Panc1 (cell line): ENCODE results near the gene VPS13A. TPM values are rescaled to one million over a fixed set of nuclear protein-coding genes. Genes with fewer than 3 reads are reported as not detected.

ENCODE experiments used
- ATAC-seq: fragments of 200-7000 bp; cut with Tn5 transposase; 2 replicates; pipeline ENCODE4 v1.9.1; 2020; ENCODE audit warnings: mild to moderate bottlenecking, moderate library complexity
- BruUV-seq: library from RNA; stranded (reverse); fragments of 400-500 nt; replicated peaks from 2 replicates; lab custom pipeline; 2021; lab: Mats Ljungman, UMichigan
- CTCF ChIA-PET: fragments of 300-600 bp; sonication (Branson Sonifier 250); formaldehyde crosslinking; loops from one replicate; lab custom pipeline; 2022; ENCODE audit warnings: antibody characterized with exemption; lab: Charles Lee
- POLR2A ChIA-PET: fragments of 300-600 bp; sonication (Branson Sonifier 250); formaldehyde crosslinking; loops from one replicate; lab custom pipeline; 2022; ENCODE audit warnings: antibody characterized with exemption; lab: Charles Lee
- DNase-seq: peaks from one replicate; pipeline ENCODE4 v3.0.0-alpha.2; 2010; ENCODE audit warnings: low read depth, low spot score
- H3K27ac ChIP-seq: 2 replicates; pipeline ENCODE4 v1.5.1; 2011; ENCODE audit warnings: mild to moderate bottlenecking, low read length, inconsistent platforms
- H3K27me3 ChIP-seq: fragments of 200-500 bp; sonication (Bioruptor generic); 2 replicates; pipeline ENCODE4 v1.6.0; 2014; ENCODE audit warnings: low read length, inconsistent platforms; ENCODE audit not compliant: control insufficient read depth, insufficient read depth
- H3K36me3 ChIP-seq: fragments of 200-500 bp; sonication (Bioruptor generic); 2 replicates; pipeline ENCODE4 v1.5.1; 2014; ENCODE audit warnings: inconsistent platforms, mild to moderate bottlenecking, low read length, moderate library complexity; ENCODE audit not compliant: control insufficient read depth, insufficient read depth
- H3K4me1 ChIP-seq: 2 replicates; pipeline ENCODE4 v1.5.1; 2011; ENCODE audit warnings: inconsistent platforms, mild to moderate bottlenecking, low read length, moderate library complexity; ENCODE audit not compliant: control insufficient read depth, insufficient read depth
- H3K4me3 ChIP-seq, 2 experiments: 2 replicates each; pipeline ENCODE4 v1.5.1; 2011 to 2012; ENCODE audit warnings: low read depth in 2 of 2, low read length in 2 of 2, mild to moderate bottlenecking in 2 of 2, inconsistent platforms in 1 of 2, moderate library complexity in 1 of 2
- H3K9me3 ChIP-seq: fragments of 200-500 bp; sonication (Bioruptor generic); 2 replicates; pipeline ENCODE4 v1.5.1; 2014; ENCODE audit warnings: low read depth, mild to moderate bottlenecking, inconsistent platforms, low read length, moderate library complexity; ENCODE audit not compliant: control insufficient read depth, insufficient read depth
- POLR2AphosphoS5 ChIP-seq: IDR thresholded peaks from 2 replicates; pipeline ENCODE4 v1.6.1; 2012; ENCODE audit warnings: mild to moderate bottlenecking, low read depth, low read length, moderate library complexity
- SIN3A ChIP-seq: IDR thresholded peaks from 2 replicates; pipeline ENCODE4 v1.6.1; 2012; ENCODE audit warnings: low read depth, mild to moderate bottlenecking, low read length, moderate library complexity, borderline replicate concordance; ENCODE audit not compliant: insufficient read depth
- TCF7L2 ChIP-seq: IDR thresholded peaks from 2 replicates; pipeline ENCODE4 v1.6.1; 2011; ENCODE audit warnings: mild to moderate bottlenecking, low read depth, low read length, inconsistent platforms
- in situ Hi-C: cut with HindIII; loops from 2 replicates; pipeline ENCODE4 v1.10.0; 2016; ENCODE audit warnings: low sequenced_read_pairs, low pct_unique_long_range_greater_than_20kb
- intact Hi-C: fragments of 100-400 bp; cut with micrococcal nuclease; formaldehyde crosslinking; loops from one replicate; pipeline ENCODE4 v1.10.0; 2022; ENCODE audit not compliant: unreplicated experiment
- total RNA-seq: library from RNA; stranded (reverse); gene quantifications from one replicate; pipeline ENCODE4 v1.2.1, GENCODE V29; 2021; ENCODE audit not compliant: unreplicated experiment
- TF ChIP-seq, protein P1 (sequence below), 2 experiments: IDR thresholded peaks; 2 replicates each; pipeline ENCODE4 v1.6.1; 2011 to 2012; ENCODE audit warnings: low read depth in 2 of 2, control low read depth in 1 of 2, low read length in 1 of 2, mild to moderate bottlenecking in 1 of 2, moderate library complexity in 1 of 2; ENCODE audit not compliant: insufficient read depth in 1 of 2
- TF ChIP-seq, protein P2 (sequence below): fragments of 450-650 bp; IDR thresholded peaks from 2 replicates; pipeline ENCODE4 v1.5.1; 2017; ENCODE audit warnings: mild to moderate bottlenecking

VPS13A gene
- total RNA-seq, 1 experiment from 2014 or later = 26.1 TPM

DNA sequence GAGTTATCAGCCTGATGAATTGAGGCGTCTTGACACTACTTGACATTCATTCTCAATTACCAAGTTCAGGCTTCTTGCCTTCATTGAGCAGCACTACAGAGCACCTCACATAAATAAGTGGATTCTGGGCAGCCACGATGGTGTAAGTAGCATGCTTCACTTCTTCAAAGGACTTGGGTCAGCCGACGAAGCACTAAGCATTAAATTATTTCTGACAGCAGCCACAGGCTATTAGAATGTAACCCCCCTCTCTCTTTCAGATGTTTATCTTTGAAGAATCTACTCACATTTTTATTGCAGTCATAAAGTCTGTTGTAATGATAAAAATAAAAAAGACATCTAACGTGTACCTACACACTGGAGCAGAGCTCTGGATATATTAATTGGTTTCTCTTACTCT, 45.9 kb upstream of the VPS13A start:
- TF ChIP-seq TCF7L2 (no peak), SIN3A (no peak), POLR2AphosphoS5 (no peak)
- TF ChIP-seq, protein P1, sequence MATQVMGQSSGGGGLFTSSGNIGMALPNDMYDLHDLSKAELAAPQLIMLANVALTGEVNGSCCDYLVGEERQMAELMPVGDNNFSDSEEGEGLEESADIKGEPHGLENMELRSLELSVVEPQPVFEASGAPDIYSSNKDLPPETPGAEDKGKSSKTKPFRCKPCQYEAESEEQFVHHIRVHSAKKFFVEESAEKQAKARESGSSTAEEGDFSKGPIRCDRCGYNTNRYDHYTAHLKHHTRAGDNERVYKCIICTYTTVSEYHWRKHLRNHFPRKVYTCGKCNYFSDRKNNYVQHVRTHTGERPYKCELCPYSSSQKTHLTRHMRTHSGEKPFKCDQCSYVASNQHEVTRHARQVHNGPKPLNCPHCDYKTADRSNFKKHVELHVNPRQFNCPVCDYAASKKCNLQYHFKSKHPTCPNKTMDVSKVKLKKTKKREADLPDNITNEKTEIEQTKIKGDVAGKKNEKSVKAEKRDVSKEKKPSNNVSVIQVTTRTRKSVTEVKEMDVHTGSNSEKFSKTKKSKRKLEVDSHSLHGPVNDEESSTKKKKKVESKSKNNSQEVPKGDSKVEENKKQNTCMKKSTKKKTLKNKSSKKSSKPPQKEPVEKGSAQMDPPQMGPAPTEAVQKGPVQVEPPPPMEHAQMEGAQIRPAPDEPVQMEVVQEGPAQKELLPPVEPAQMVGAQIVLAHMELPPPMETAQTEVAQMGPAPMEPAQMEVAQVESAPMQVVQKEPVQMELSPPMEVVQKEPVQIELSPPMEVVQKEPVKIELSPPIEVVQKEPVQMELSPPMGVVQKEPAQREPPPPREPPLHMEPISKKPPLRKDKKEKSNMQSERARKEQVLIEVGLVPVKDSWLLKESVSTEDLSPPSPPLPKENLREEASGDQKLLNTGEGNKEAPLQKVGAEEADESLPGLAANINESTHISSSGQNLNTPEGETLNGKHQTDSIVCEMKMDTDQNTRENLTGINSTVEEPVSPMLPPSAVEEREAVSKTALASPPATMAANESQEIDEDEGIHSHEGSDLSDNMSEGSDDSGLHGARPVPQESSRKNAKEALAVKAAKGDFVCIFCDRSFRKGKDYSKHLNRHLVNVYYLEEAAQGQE (IDR thresholded peaks at IDR 0.05; ENCODE audit: insufficient read depth in 1 of 2, low read depth in 2 of 2, low read length in 1 of 2) = no peak
- TF ChIP-seq, protein P2, sequence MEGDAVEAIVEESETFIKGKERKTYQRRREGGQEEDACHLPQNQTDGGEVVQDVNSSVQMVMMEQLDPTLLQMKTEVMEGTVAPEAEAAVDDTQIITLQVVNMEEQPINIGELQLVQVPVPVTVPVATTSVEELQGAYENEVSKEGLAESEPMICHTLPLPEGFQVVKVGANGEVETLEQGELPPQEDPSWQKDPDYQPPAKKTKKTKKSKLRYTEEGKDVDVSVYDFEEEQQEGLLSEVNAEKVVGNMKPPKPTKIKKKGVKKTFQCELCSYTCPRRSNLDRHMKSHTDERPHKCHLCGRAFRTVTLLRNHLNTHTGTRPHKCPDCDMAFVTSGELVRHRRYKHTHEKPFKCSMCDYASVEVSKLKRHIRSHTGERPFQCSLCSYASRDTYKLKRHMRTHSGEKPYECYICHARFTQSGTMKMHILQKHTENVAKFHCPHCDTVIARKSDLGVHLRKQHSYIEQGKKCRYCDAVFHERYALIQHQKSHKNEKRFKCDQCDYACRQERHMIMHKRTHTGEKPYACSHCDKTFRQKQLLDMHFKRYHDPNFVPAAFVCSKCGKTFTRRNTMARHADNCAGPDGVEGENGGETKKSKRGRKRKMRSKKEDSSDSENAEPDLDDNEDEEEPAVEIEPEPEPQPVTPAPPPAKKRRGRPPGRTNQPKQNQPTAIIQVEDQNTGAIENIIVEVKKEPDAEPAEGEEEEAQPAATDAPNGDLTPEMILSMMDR = no peak
- intact Hi-C loops = no loop called here

DNA sequence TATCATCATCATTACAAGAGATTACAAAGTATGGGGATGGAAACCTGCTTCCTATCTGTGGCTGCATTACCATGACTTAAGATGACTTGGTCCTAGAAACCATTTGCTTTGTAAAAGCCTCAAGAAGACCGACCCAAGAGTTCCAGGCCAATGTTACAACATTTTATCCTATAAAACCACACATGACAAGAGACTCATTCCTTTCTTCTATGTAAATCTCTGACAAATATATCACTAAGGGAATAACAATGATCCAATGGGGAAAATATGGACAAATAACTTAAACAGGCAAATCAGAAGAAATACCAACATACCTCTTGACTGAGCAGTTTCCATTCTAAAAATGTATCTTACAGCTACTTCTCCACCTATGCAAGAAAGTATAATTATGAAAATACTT, 44.3 kb upstream of the VPS13A start:
- no peaks in the 10 kb centered on the region for H3K36me3 ChIP-seq
- H3K9me3 ChIP-seq = no peaks in the 10 kb centered on the region
- BruUV-seq = no TSS peak
- DNase-seq (no peak), ATAC-seq (no peak)
- no peak overlapping the region for H3K27ac ChIP-seq
- POLR2A ChIA-PET = no interaction called here
- in situ Hi-C loops (no loop called here), intact Hi-C loops (no loop called here)
- TF ChIP-seq, protein P1 (IDR thresholded peaks at IDR 0.05; ENCODE audit: insufficient read depth in 1 of 2, low read depth in 2 of 2, low read length in 1 of 2) = no peak
- TF ChIP-seq, protein P2 = no peak
- TF ChIP-seq SIN3A (no peak), TCF7L2 (no peak), POLR2AphosphoS5 (no peak)
- CTCF ChIA-PET = no interaction called here
- H3K27me3 ChIP-seq = no peaks in the 10 kb centered on the region
- no peaks in the 10 kb centered on the region for H3K4me1 ChIP-seq
- H3K4me3 ChIP-seq = no peak overlapping the region

More for the DNA sequence above, 45.9 kb upstream of the VPS13A start:
- Histone ChIP-seq H3K27ac (no peak overlapping the region), H3K9me3 (no peaks in the 10 kb centered on the region), H3K27me3 (no peaks in the 10 kb centered on the region), H3K4me1 (no peaks in the 10 kb centered on the region), H3K4me3 (no peak overlapping the region), H3K36me3 (no peaks in the 10 kb centered on the region)
- in situ Hi-C loops = no loop called here
- ChIA-PET POLR2A (no interaction called here), CTCF (no interaction called here)
- ATAC-seq (no peak), DNase-seq (no peak)
- no TSS peak for BruUV-seq
